ENCODE data around the gene TAS1R1.

TAS1R1 gene

DNA sequence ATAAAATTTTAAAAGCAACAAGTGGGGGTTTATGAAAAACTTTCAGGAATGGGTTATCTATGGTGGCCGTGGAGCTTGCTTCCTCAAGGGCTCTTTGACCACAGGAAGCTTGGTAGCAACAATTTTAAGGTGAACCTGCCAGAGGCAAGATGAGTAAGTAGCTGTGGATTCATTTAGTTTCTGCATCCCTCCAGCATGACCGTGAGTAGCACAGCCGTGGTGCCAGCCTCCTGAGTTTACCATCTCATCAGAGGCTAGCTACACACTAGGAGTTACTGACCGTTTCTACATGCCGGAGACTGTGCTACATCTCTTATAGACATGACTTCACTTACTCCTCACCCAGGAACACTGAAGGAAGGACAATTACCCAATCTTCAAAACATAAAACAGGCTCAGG lies 33.6 kb upstream of the TAS1R1 start:
- H3K4me1 ChIP-seq (ENCODE audit: control insufficient read depth, insufficient read depth, low read length, poor library complexity, severe bottlenecking), result peaks cover 40% of the 10 kb centered on the region
- H3K4me3 ChIP-seq (ENCODE audit: extremely low read depth, insufficient read depth, low read length, poor library complexity, severe bottlenecking), result no peak overlapping the region
- H3K36me3 ChIP-seq (ENCODE audit: control insufficient read depth, insufficient read depth, low read length), result peaks cover 25% of the 10 kb centered on the region
- no peaks in the 10 kb centered on the region for H3K9me3 ChIP-seq (ENCODE audit: control insufficient read depth, low read length)
- WGBS, 2 experiments (ENCODE audit: insufficient coverage in 2 of 2), result 83 to 84% methylated on average over 4 to 5 of the region's 5 CpGs
- H3K27ac ChIP-seq (ENCODE audit: low read depth, low read length, severe bottlenecking), result no peak overlapping the region

DNA sequence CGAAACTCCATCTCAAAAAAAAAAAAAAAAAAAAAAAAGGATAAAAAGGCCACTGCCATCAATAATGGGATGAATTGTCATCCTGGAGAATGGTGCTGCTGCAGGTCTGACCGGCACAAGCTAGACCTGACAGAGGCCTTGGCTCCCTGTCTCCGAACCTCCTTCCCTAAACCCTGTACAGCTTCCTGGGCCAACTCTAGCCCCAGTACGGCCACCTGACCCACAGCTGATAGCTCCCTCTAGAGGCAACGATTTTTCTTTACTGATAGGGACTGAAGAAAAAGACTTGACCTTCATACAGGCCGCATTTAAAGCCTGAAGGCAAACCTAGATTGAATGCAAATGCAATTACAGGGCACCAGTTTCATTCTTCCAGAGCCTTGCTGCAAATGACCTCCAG lies 31.5 kb upstream of the TAS1R1 start:
- no peak overlapping the region for H3K4me3 ChIP-seq (ENCODE audit: extremely low read depth, insufficient read depth, low read length, poor library complexity, severe bottlenecking)
- WGBS, 2 experiments (ENCODE audit: insufficient coverage in 2 of 2), result 49 to 81% methylated on average over 3 to 5 of the region's 6 CpGs
- H3K9me3 ChIP-seq (ENCODE audit: control insufficient read depth, low read length), result no peaks in the 10 kb centered on the region
- no peak overlapping the region for H3K27ac ChIP-seq (ENCODE audit: low read depth, low read length, severe bottlenecking)
- peaks cover 44% of the 10 kb centered on the region for H3K36me3 ChIP-seq (ENCODE audit: control insufficient read depth, insufficient read depth, low read length)
- peaks cover 32% of the 10 kb centered on the region for H3K4me1 ChIP-seq (ENCODE audit: control insufficient read depth, insufficient read depth, low read length, poor library complexity, severe bottlenecking)

DNA sequence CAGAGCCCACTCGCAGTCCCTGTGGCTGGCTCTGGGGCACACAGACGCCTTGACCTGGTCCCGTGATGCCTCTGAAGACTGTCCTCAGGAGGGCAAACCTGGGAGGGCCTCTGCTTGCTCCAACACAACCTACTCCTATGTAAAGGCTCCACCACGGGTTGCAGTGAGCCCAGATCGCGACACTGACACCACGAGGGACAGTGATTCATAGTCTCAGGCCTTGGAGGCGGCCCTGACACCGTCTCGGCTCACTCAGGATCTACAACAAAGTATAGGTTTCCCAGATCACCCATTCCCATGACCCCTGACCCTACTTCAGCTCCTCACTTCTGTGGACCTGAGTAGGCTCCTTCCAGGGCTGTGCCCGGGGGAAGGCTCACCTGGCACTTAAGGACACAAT lies 28.8 kb upstream of the TAS1R1 start:
- Histone ChIP-seq H3K4me3 (ENCODE audit: extremely low read depth, insufficient read depth, low read length, poor library complexity, severe bottlenecking) (no peak overlapping the region), H3K9me3 (ENCODE audit: control insufficient read depth, low read length) (no peaks in the 10 kb centered on the region), H3K27ac (ENCODE audit: low read depth, low read length, severe bottlenecking) (no peak overlapping the region), H3K36me3 (ENCODE audit: control insufficient read depth, insufficient read depth, low read length) (peaks cover 70% of the 10 kb centered on the region), H3K4me1 (ENCODE audit: control insufficient read depth, insufficient read depth, low read length, poor library complexity, severe bottlenecking) (peaks cover 11% of the 10 kb centered on the region)
- WGBS, 2 experiments (ENCODE audit: insufficient coverage in 2 of 2), result 91 to 93% methylated on average over 9 to 11 of the region's 11 CpGs

DNA sequence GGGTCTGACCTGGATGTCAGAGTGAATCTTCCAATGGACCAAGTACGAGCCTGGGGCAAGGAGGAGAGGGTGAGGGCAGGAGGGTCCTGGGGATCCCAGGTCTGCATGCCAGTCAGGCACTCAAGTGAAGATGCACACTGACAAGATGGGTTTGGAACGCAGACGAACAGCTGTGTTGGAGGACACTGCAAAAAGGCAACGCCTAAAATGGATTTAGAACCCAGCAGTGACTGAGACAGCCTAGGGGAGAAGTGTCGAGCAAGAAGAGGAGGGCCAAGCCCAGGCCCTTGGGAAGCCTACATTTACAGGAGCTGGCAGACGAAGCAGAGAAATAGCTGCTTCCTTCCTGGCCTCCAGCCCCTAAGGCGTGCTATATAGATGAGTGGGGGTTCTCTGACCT lies 26.6 kb upstream of the TAS1R1 start:
- H3K4me1 ChIP-seq (ENCODE audit: control insufficient read depth, insufficient read depth, low read length, poor library complexity, severe bottlenecking), result peaks cover 7% of the 10 kb centered on the region
- H3K4me3 ChIP-seq (ENCODE audit: extremely low read depth, insufficient read depth, low read length, poor library complexity, severe bottlenecking), result no peak overlapping the region
- 95 to 99% methylated on average over 6 of the region's 7 CpGs for WGBS, 2 experiments (ENCODE audit: insufficient coverage in 2 of 2)
- peaks cover 92% of the 10 kb centered on the region for H3K36me3 ChIP-seq (ENCODE audit: control insufficient read depth, insufficient read depth, low read length)
- H3K9me3 ChIP-seq (ENCODE audit: control insufficient read depth, low read length), result no peaks in the 10 kb centered on the region
- no peak overlapping the region for H3K27ac ChIP-seq (ENCODE audit: low read depth, low read length, severe bottlenecking)

DNA sequence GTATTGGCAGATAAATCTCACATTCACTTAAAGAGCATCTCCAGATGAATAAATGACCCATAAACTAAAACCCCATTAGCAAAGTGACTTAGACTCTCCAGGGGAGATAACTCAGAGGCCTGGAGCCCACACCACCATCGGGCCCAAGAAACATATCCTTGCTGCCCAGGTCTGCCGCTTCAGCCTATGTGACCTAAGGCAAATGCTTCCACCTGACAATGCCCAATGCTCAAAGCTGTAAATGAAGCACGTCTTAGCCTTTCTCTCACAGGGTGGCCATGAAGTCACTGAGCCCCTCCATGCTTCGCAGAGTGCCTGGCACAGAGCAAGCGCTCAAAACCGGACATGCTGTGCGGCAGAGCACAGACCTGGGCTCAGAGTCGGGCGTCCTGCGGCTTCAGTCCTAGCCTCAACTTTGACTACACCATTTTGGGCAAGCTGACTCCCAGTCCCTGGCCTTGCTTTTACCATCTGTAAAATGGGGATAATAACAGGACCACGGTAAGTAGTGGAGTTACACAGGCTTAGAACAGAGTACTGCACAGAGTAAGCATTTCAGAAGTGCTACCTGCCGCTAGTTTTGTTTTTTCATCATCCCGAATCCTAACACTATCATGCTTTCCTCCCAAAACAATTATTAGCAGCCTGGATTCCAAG lies 24.5 kb upstream of the TAS1R1 start:
- 95 to 96% methylated on average over 9 to 12 of the region's 13 CpGs for WGBS, 2 experiments (ENCODE audit: insufficient coverage in 2 of 2)
- no peaks in the 10 kb centered on the region for H3K9me3 ChIP-seq (ENCODE audit: control insufficient read depth, low read length)
- H3K4me3 ChIP-seq (ENCODE audit: extremely low read depth, insufficient read depth, low read length, poor library complexity, severe bottlenecking), result no peak overlapping the region
- H3K36me3 ChIP-seq (ENCODE audit: control insufficient read depth, insufficient read depth, low read length), result peaks cover 89% of the 10 kb centered on the region
- no peaks in the 10 kb centered on the region for H3K4me1 ChIP-seq (ENCODE audit: control insufficient read depth, insufficient read depth, low read length, poor library complexity, severe bottlenecking)
- H3K27ac ChIP-seq (ENCODE audit: low read depth, low read length, severe bottlenecking), result no peak overlapping the region

DNA sequence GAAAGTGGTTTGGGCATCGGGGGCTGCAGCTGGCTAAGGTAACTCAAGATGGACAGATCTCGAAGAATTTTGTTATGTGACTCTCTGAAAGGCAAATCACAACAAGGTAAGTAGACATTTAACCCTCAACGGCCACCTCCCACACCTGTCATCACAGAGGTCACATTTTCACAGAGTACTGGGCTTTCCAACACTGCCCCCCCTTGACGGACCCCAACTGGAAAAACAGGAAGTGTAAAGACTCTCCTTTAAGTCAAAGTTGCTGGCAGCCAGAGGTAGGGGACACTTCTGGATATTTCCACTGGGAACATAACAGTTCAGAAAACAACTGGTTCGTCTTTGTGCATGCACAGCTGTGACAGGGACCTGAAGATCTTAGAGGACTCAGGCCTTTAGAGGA lies 23.1 kb upstream of the TAS1R1 start:
- WGBS, 2 experiments (ENCODE audit: insufficient coverage in 2 of 2), result 94 to 95% methylated on average over 3 to 5 of the region's 5 CpGs
- Histone ChIP-seq H3K4me1 (ENCODE audit: control insufficient read depth, insufficient read depth, low read length, poor library complexity, severe bottlenecking) (no peaks in the 10 kb centered on the region), H3K4me3 (ENCODE audit: extremely low read depth, insufficient read depth, low read length, poor library complexity, severe bottlenecking) (no peak overlapping the region), H3K36me3 (ENCODE audit: control insufficient read depth, insufficient read depth, low read length) (peaks cover 89% of the 10 kb centered on the region), H3K27ac (ENCODE audit: low read depth, low read length, severe bottlenecking) (no peak overlapping the region), H3K9me3 (ENCODE audit: control insufficient read depth, low read length) (no peaks in the 10 kb centered on the region)

DNA sequence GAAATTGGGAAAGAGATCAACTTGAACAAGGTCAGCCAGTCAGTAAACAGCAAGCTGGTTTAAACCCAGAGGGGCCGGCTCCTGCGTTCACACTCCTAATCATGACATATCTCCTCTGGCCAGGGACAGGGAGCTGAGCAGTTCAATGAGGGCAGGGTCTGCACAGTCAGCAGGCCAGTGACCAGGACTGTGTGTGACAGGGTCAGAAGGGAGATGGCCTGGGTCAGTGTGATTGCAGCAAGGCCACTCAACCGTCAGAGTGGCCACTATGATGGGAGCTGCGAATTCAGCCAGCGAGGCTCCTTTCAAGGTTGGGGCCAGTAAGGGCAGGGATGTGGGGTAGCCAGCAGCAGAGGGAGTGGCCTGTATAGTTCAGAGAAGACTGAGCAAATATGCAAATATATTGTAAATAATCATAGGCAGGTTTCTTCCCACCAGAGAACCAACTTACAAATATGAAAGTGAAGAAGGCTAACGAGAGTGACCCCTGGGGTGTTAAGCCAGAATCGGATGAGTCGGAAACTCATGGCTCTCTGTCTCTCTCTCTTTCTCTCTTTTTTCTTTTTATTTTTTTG lies 20.8 kb upstream of the TAS1R1 start:
- Histone ChIP-seq H3K27ac (ENCODE audit: low read depth, low read length, severe bottlenecking) (no peak overlapping the region), H3K9me3 (ENCODE audit: control insufficient read depth, low read length) (no peaks in the 10 kb centered on the region), H3K4me1 (ENCODE audit: control insufficient read depth, insufficient read depth, low read length, poor library complexity, severe bottlenecking) (no peaks in the 10 kb centered on the region), H3K36me3 (ENCODE audit: control insufficient read depth, insufficient read depth, low read length) (peaks cover 74% of the 10 kb centered on the region), H3K4me3 (ENCODE audit: extremely low read depth, insufficient read depth, low read length, poor library complexity, severe bottlenecking) (no peak overlapping the region)
- WGBS, 2 experiments (ENCODE audit: insufficient coverage in 2 of 2), result 87 to 92% methylated on average over 7 to 8 of the region's 8 CpGs

DNA sequence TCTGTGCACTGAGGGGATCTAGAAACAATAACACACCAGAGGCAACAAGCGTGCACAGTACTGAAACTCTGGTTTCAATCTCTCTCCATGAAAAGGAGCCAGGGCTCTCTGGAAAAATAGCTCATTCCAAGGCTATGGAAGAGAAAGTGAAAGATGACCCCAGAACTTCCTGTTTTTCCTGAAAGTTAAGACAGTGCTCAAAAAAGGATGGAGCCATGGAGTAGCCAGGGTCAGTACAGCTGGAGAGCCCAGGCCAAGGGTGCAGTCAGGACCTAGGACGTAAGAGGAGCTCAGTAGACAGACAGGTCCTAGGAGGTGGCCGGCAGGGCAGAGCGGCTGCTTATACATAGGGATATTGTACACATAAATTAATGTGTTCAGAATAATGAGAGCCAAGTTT lies 19.9 kb upstream of the TAS1R1 start:
- H3K9me3 ChIP-seq (ENCODE audit: control insufficient read depth, low read length), result no peaks in the 10 kb centered on the region
- no peak overlapping the region for H3K27ac ChIP-seq (ENCODE audit: low read depth, low read length, severe bottlenecking)
- H3K4me3 ChIP-seq (ENCODE audit: extremely low read depth, insufficient read depth, low read length, poor library complexity, severe bottlenecking), result no peak overlapping the region
- WGBS, 2 experiments (ENCODE audit: insufficient coverage in 2 of 2), result 90 to 100% methylated on average over 1 to 2 of the region's 4 CpGs
- no peaks in the 10 kb centered on the region for H3K4me1 ChIP-seq (ENCODE audit: control insufficient read depth, insufficient read depth, low read length, poor library complexity, severe bottlenecking)
- H3K36me3 ChIP-seq (ENCODE audit: control insufficient read depth, insufficient read depth, low read length), result peaks cover 66% of the 10 kb centered on the region

DNA sequence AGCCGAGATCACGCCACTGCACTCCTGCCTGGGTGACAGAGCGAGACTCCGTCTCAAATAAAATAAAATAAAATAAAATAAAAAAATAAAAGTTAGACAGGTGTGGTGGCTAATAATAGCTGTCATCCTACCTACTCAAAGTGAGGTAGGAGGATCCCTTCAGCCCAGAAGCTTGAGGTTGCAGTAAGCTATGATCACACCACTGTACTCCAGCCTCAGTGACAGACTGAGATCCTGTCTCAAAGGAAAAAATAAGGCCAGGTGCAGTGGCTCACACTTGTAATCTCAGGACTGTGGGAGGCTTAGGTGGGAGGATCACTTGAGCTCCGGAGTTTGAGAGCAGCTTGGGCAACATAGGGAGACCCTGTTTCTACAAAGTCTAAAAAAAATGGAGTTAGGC lies 18.8 kb upstream of the TAS1R1 start:
- peaks cover 66% of the 10 kb centered on the region for H3K36me3 ChIP-seq (ENCODE audit: control insufficient read depth, insufficient read depth, low read length)
- 75% methylated on average over 1 of the region's 5 CpGs; no CpG with 5 or more reads in 1 of the 2 experiments for WGBS, 2 experiments (ENCODE audit: insufficient coverage in 2 of 2)
- no peaks in the 10 kb centered on the region for H3K4me1 ChIP-seq (ENCODE audit: control insufficient read depth, insufficient read depth, low read length, poor library complexity, severe bottlenecking)
- H3K4me3 ChIP-seq (ENCODE audit: extremely low read depth, insufficient read depth, low read length, poor library complexity, severe bottlenecking), result no peak overlapping the region
- H3K27ac ChIP-seq (ENCODE audit: low read depth, low read length, severe bottlenecking), result no peak overlapping the region
- no peaks in the 10 kb centered on the region for H3K9me3 ChIP-seq (ENCODE audit: control insufficient read depth, low read length)

DNA sequence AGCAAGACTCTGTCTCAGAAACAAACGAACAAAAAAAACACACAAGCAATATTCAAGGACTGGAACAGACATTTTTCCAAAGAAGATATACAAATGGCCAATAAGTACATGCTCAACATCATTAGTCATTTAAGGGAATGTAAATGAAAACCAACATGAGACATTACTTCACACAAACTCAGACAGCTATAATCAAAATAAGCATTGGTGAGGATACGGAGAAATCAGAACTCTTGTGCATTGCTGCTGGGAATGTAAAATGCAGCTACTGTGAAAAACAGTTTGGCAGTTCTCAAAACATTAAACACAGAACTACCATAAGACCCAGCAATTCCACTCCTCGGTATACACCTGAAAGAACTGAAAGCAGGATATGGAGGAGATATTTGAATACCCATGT lies 16.2 kb upstream of the TAS1R1 start:
- H3K9me3 ChIP-seq (ENCODE audit: control insufficient read depth, low read length), result no peaks in the 10 kb centered on the region
- no peak overlapping the region for H3K27ac ChIP-seq (ENCODE audit: low read depth, low read length, severe bottlenecking)
- no peak overlapping the region for H3K4me3 ChIP-seq (ENCODE audit: extremely low read depth, insufficient read depth, low read length, poor library complexity, severe bottlenecking)
- no peaks in the 10 kb centered on the region for H3K4me1 ChIP-seq (ENCODE audit: control insufficient read depth, insufficient read depth, low read length, poor library complexity, severe bottlenecking)
- WGBS, 2 experiments (ENCODE audit: insufficient coverage in 2 of 2), result no CpG with 5 or more reads among the region's 3 CpGs
- peaks cover 56% of the 10 kb centered on the region for H3K36me3 ChIP-seq (ENCODE audit: control insufficient read depth, insufficient read depth, low read length)

DNA sequence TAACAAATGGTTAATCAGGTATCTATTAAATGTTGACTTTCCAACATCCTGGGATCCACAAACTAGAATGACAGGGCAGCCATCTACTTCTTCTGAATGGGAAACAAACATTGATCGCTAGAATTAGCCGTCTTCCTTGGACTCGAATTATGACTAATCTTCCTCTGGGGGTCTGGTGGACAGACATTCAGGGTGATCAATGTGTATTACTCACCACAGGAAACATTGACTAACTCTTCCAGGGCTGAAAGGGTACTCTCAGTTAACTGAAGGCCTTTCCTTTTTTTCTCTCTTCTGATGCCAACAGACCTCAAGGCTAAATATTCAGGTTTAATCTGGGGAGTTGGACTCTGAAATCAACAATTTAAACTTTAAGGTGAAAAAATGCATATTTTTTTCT lies 10.3 kb upstream of the TAS1R1 start:
- no peaks in the 10 kb centered on the region for H3K9me3 ChIP-seq (ENCODE audit: control insufficient read depth, low read length)
- peak overlapping the region; percentile 78 for H3K27ac ChIP-seq (ENCODE audit: low read depth, low read length, severe bottlenecking)
- WGBS, 2 experiments (ENCODE audit: insufficient coverage in 2 of 2), result 93 to 96% methylated on average over 3 of the region's 3 CpGs
- peaks cover 72% of the 10 kb centered on the region for H3K36me3 ChIP-seq (ENCODE audit: control insufficient read depth, insufficient read depth, low read length)
- H3K4me3 ChIP-seq (ENCODE audit: extremely low read depth, insufficient read depth, low read length, poor library complexity, severe bottlenecking), result no peak overlapping the region
- H3K4me1 ChIP-seq (ENCODE audit: control insufficient read depth, insufficient read depth, low read length, poor library complexity, severe bottlenecking), result peaks cover 15% of the 10 kb centered on the region
